CD4-positive, alpha-beta T cell treated with Interleukin-17A for 4 hours (primary cell): ENCODE measurements around the gene SERINC5.

Source experiments
- DNase-seq: peaks from one replicate; pipeline ENCODE4 v3.0.0-alpha.2; 2020; ENCODE audit warnings: mixed read lengths

SERINC5 gene

GRCh38 chr5:80251636-80252035 is 4.2 kb downstream of the SERINC5 start:
- DNase-seq: no peak

GRCh38 chr5:80250801-80251200 is 5.0 kb downstream of the SERINC5 start:
- DNase-seq: no peak

GRCh38 chr5:80249901-80250300 is 5.9 kb downstream of the SERINC5 start:
- DNase-seq: no peak

- no peak for DNase-seq
These were observed 7.5 kb downstream of the SERINC5 start for GRCh38 chr5:80248378-80248777.

- peak; percentile 56 for DNase-seq
These were observed 8.7 kb downstream of the SERINC5 start for GRCh38 chr5:80246995-80247729.

GRCh38 chr5:80246001-80246758 is 9.7 kb downstream of the SERINC5 start:
- no peak for DNase-seq

GRCh38 chr5:80243567-80243966 is 12.3 kb downstream of the SERINC5 start:
- DNase-seq: no peak

- no peak for DNase-seq
These were observed 13.0 kb downstream of the SERINC5 start for GRCh38 chr5:80242849-80243248.

- DNase-seq: no peak
These were observed 15.4 kb downstream of the SERINC5 start for GRCh38 chr5:80240368-80240986.

GRCh38 chr5:80239680-80240367 is 16.0 kb downstream of the SERINC5 start:
- no peak for DNase-seq

GRCh38 chr5:80238778-80239679 is 16.8 kb downstream of the SERINC5 start:
- DNase-seq: peak; percentile 58

- peak; percentile 52 for DNase-seq
These were observed 17.8 kb downstream of the SERINC5 start for GRCh38 chr5:80238097-80238496.

GRCh38 chr5:80237243-80237642 is 18.6 kb downstream of the SERINC5 start:
- no peak for DNase-seq

- no peak for DNase-seq
These were observed 21.5 kb downstream of the SERINC5 start for GRCh38 chr5:80234116-80234948.

GRCh38 chr5:80231693-80232092 is 24.2 kb downstream of the SERINC5 start:
- no peak for DNase-seq

- DNase-seq: no peak
These were observed 24.6 kb downstream of the SERINC5 start for GRCh38 chr5:80231243-80231642.

- no peak for DNase-seq
These were observed 25.4 kb downstream of the SERINC5 start for GRCh38 chr5:80230269-80230992.

- DNase-seq: no peak
These were observed 26.0 kb downstream of the SERINC5 start for GRCh38 chr5:80229902-80230255.

- no peak for DNase-seq
These were observed 27.8 kb downstream of the SERINC5 start for GRCh38 chr5:80227979-80228596.

- DNase-seq: no peak
These were observed 29.9 kb downstream of the SERINC5 start for GRCh38 chr5:80225934-80226326.
